RCC 7860 (cell line): Measurements from ENCODE around the gene NPEPPS.
A peak's percentile ranks its signal among the peaks of the same experiment; 100 is the strongest.

Experiments
- DNase-seq: peaks from one replicate; pipeline ENCODE4 v3.0.0-alpha.2; 2015; ENCODE audit warnings: low spot score
- FAIRE-seq: peaks from 2 replicates; lab custom pipeline; 2012; peaks lifted over from hg19 to GRCh38; lab: Jason Lieb, UNC

The NPEPPS gene

GRCh38 chr17:47624727-47625068, 93.8 kb downstream of the NPEPPS start:
- no peak for FAIRE-seq
- no peak for DNase-seq

GRCh38 chr17:47628014-47628566, 97.2 kb downstream of the NPEPPS start:
- DNase-seq (no peak), FAIRE-seq (no peak)

- DNase-seq = no peak
- no peak for FAIRE-seq
Observed at GRCh38 chr17:47629826-47630225, 98.9 kb downstream of the NPEPPS start.

- FAIRE-seq = no peak
Observed at GRCh38 chr17:47630614-47631013, 99.7 kb downstream of the NPEPPS start.

GRCh38 chr17:47632991-47633390, 102.1 kb downstream of the NPEPPS start:
- FAIRE-seq = no peak
- DNase-seq = no peak

More at GRCh38 chr17:47630614-47631013, 99.7 kb downstream of the NPEPPS start:
- no peak for DNase-seq

- FAIRE-seq (no peak), DNase-seq (no peak)
Observed at GRCh38 chr17:47633996-47634395, 103.1 kb downstream of the NPEPPS start.

GRCh38 chr17:47634870-47635269, 104.0 kb downstream of the NPEPPS start:
- no peak for FAIRE-seq
- DNase-seq = no peak

- no peak for FAIRE-seq
Observed at GRCh38 chr17:47635734-47636133, 104.8 kb downstream of the NPEPPS start.

GRCh38 chr17:47636273-47637030, 105.5 kb downstream of the NPEPPS start:
- FAIRE-seq (no peak), DNase-seq (no peak)

More at GRCh38 chr17:47635734-47636133, 104.8 kb downstream of the NPEPPS start:
- no peak for DNase-seq

GRCh38 chr17:47638903-47639302, 108.0 kb downstream of the NPEPPS start:
- FAIRE-seq (no peak), DNase-seq (no peak)

- no peak for FAIRE-seq
Observed at GRCh38 chr17:47640076-47640475, 109.2 kb downstream of the NPEPPS start.

GRCh38 chr17:47641202-47641601, 110.3 kb downstream of the NPEPPS start:
- no peak for FAIRE-seq
- DNase-seq = no peak

More at GRCh38 chr17:47640076-47640475, 109.2 kb downstream of the NPEPPS start:
- DNase-seq = no peak

GRCh38 chr17:47643116-47643515, 112.2 kb downstream of the NPEPPS start:
- DNase-seq (no peak), FAIRE-seq (no peak)

GRCh38 chr17:47644324-47644723, 113.4 kb downstream of the NPEPPS start:
- DNase-seq = no peak
- no peak for FAIRE-seq

GRCh38 chr17:47649153-47649971, 118.5 kb downstream of the NPEPPS start, which contains the start of gene KPNB1:
TSS of gene KPNB1 (plus strand) at chr17:47649919. CDS start at chr17:47650245, 326 bp downstream.
- DNase-seq (peak; percentile 97), FAIRE-seq (peak; percentile 91)

- DNase-seq (no peak), FAIRE-seq (no peak)
Observed at GRCh38 chr17:47649972-47650524, 119.1 kb downstream of the NPEPPS start.

GRCh38 chr17:47650525-47651522, 119.9 kb downstream of the NPEPPS start:
- DNase-seq (peak; percentile 92), FAIRE-seq (no peak)

GRCh38 chr17:47651704-47652103, 120.8 kb downstream of the NPEPPS start:
- no peak for FAIRE-seq

GRCh38 chr17:47652570-47652969, 121.7 kb downstream of the NPEPPS start:
- FAIRE-seq (no peak), DNase-seq (no peak)

More at GRCh38 chr17:47651704-47652103, 120.8 kb downstream of the NPEPPS start:
- no peak for DNase-seq

- no peak for FAIRE-seq
- no peak for DNase-seq
Observed at GRCh38 chr17:47653442-47653841, 122.5 kb downstream of the NPEPPS start.
